CD8-positive, alpha-beta memory T cell (primary cell): ENCODE data around the gene FCN3. TPM values are rescaled to one million over a fixed set of nuclear protein-coding genes. Genes with fewer than 3 reads are reported as not detected.

ENCODE experiments used
- CTCF ChIA-PET: fragments of 350-600 bp; sonication (Branson Sonifier 250); formaldehyde crosslinking; loops from one replicate; lab custom pipeline; 2021; ENCODE audit warnings: antibody characterized with exemption; lab: Charles Lee
- POLR2A ChIA-PET: fragments of 350-600 bp; sonication (Branson Sonifier 250); formaldehyde crosslinking; loops from one replicate; lab custom pipeline; 2021; ENCODE audit warnings: antibody characterized with exemption; lab: Charles Lee
- DNase-seq, 5 donors: peaks; one replicate each; pipeline versions ENCODE4 v3.0.0 to v3.0.0-alpha.2; 2020 to 2022; ENCODE audit warnings: mixed read lengths in 1 of 5
- H3K27ac ChIP-seq: one replicate; pipeline ENCODE4 v1.7.0; 2013; ENCODE audit warnings: low read depth, mild to moderate bottlenecking, low read length, moderate library complexity
- H3K27me3 ChIP-seq: 2 replicates; pipeline ENCODE4 v1.7.0; 2013; ENCODE audit warnings: low read length, mild to moderate bottlenecking; ENCODE audit not compliant: insufficient read depth, poor library complexity, severe bottlenecking
- H3K36me3 ChIP-seq: 2 replicates; pipeline ENCODE4 v1.7.0; 2013; ENCODE audit warnings: mild to moderate bottlenecking, low read length, moderate library complexity; ENCODE audit not compliant: insufficient read depth
- H3K4me1 ChIP-seq: 2 replicates; pipeline ENCODE4 v1.7.0; 2013; ENCODE audit warnings: mild to moderate bottlenecking, low read length, moderate library complexity; ENCODE audit not compliant: insufficient read depth
- H3K4me3 ChIP-seq: 2 replicates; pipeline ENCODE4 v1.7.0; 2013; ENCODE audit warnings: mild to moderate bottlenecking, low read length
- H3K9me3 ChIP-seq: 2 replicates; pipeline ENCODE4 v1.7.0; 2013; ENCODE audit warnings: mild to moderate bottlenecking, low read length
- H3K27ac Mint-ChIP-seq, 8 donors: one replicate each; pipeline ENCODE4 v1.8.0; 2020 to 2021; ENCODE audit warnings: mixed read lengths in 8 of 8, mild to moderate bottlenecking in 6 of 8, inconsistent platforms in 3 of 8, moderate library complexity in 3 of 8
- H3K27me3 Mint-ChIP-seq, 2 donors: one replicate each; pipeline ENCODE4 v1.8.0; 2020 to 2021; ENCODE audit warnings: mixed read lengths in 2 of 2, mild to moderate bottlenecking in 1 of 2, moderate library complexity in 1 of 2
- H3K36me3 Mint-ChIP-seq, 3 donors: one replicate each; pipeline ENCODE4 v1.8.0; 2020 to 2021; ENCODE audit warnings: mixed read lengths in 3 of 3, inconsistent platforms in 1 of 3, mild to moderate bottlenecking in 1 of 3
- H3K4me1 Mint-ChIP-seq, 3 donors: one replicate each; pipeline ENCODE4 v1.8.0; 2020 to 2021; ENCODE audit warnings: mixed read lengths in 3 of 3, inconsistent platforms in 1 of 3, mild to moderate bottlenecking in 1 of 3
- H3K4me3 Mint-ChIP-seq, 7 donors: one replicate each; pipeline ENCODE4 v1.8.0; 2020 to 2021; ENCODE audit warnings: mixed read lengths in 7 of 7, mild to moderate bottlenecking in 6 of 7, moderate library complexity in 4 of 7, inconsistent platforms in 2 of 7
- H3K9me3 Mint-ChIP-seq, 5 donors: one replicate each; pipeline ENCODE4 v1.8.0; 2020 to 2022; ENCODE audit warnings: mixed read lengths in 5 of 5, mild to moderate bottlenecking in 3 of 5, moderate library complexity in 2 of 5, inconsistent platforms in 1 of 5
- polyA plus RNA-seq: library from polyadenylated mRNA; unstranded; fragments of 300-500 nt; fragmentation: Illumina TruSeq; gene quantifications from one replicate; pipeline ENCODE4 v1.2.3, GENCODE V29; 2021
- total RNA-seq, 2 experiments: library from RNA; stranded (reverse); gene quantifications; one replicate each; pipeline ENCODE4 v1.2.3, GENCODE V29; 2021

The FCN3 gene
- total and polyA plus RNA-seq, 3 experiments from 2014 or later = not detected

GRCh38 chr1:27322569-27323240 lies 51.9 kb downstream of the FCN3 start:
- no peaks in the 10 kb centered on the region for H3K9me3 ChIP-seq
- ChIA-PET CTCF (interaction anchor here (0.7 to 6.3 kb wide), 6 partner anchors 10 to 35 kb away, joined by 3 to 25 read pairs (median 3); no protein-coding TSS in a partner anchor), POLR2A (interaction anchor here (0.8 to 2.9 kb wide), 3 partner anchors 17 to 69 kb away, joined by 3 to 8 read pairs (median 4); partner anchors contain the start of gene SYTL1)
- H3K27me3 Mint-ChIP-seq = peaks cover 4% of the 10 kb centered on the region in 2 donors
- peaks cover 43 to 63% (median 54%) of the 10 kb centered on the region in 3 donors for H3K4me1 Mint-ChIP-seq
- peak overlapping the region; percentile 95 to 99 (median 97) for H3K4me3 Mint-ChIP-seq
- H3K4me3 ChIP-seq = peak overlapping the region; percentile 93
- H3K4me1 ChIP-seq = peaks cover 38% of the 10 kb centered on the region
- peaks cover 0 to 45% (median 6%) of the 10 kb centered on the region in 3 donors for H3K36me3 Mint-ChIP-seq
- peaks cover 17% of the 10 kb centered on the region for H3K36me3 ChIP-seq
- H3K27ac Mint-ChIP-seq = peak overlapping the region; percentile 82 to 97 (median 96)
- peaks cover 9% of the 10 kb centered on the region for H3K27me3 ChIP-seq
- no peak for DNase-seq
- H3K9me3 Mint-ChIP-seq = no peaks in the 10 kb centered on the region
- H3K27ac ChIP-seq = peak overlapping the region; percentile 95

- H3K4me1 ChIP-seq = peaks cover 36% of the 10 kb centered on the region
- DNase-seq = peak; percentile 95 to 97 (median 97)
Measured at GRCh38 chr1:27321813-27322568, 52.6 kb downstream of the FCN3 start, which contains the start of gene TMEM222. Gene TMEM222 (plus strand): TSS chr1:27322163. CDS start chr1:27322198, 35 bp downstream.

More at GRCh38 chr1:27321813-27322568, 52.6 kb downstream of the FCN3 start, which contains the start of gene TMEM222:
- no peaks in the 10 kb centered on the region for H3K9me3 ChIP-seq
- Mint-ChIP-seq H3K36me3 (peaks cover 0 to 41% (median 5%) of the 10 kb centered on the region in 3 donors), H3K9me3 (no peaks in the 10 kb centered on the region), H3K27ac (peak within 1 kb of the TSS; percentile 82 to 97 (median 96)), H3K4me1 (peaks cover 40 to 58% (median 50%) of the 10 kb centered on the region in 3 donors), H3K4me3 (peak within 1 kb of the TSS; percentile 95 to 99 (median 97)), H3K27me3 (peaks cover 4% of the 10 kb centered on the region in 2 donors)
- H3K4me3 ChIP-seq = peak within 1 kb of the TSS; percentile 93
- H3K36me3 ChIP-seq = peaks cover 17% of the 10 kb centered on the region
- POLR2A ChIA-PET = interaction anchor here (0.8 to 2.9 kb wide), 3 partner anchors 18 to 69 kb away, joined by 3 to 8 read pairs (median 4); partner anchors contain the start of gene SYTL1
- CTCF ChIA-PET = interaction anchor here (0.7 to 6.3 kb wide), 6 partner anchors 11 to 35 kb away, joined by 3 to 25 read pairs (median 3); no protein-coding TSS in a partner anchor
- peaks cover 9% of the 10 kb centered on the region for H3K27me3 ChIP-seq
- peak within 1 kb of the TSS; percentile 95 for H3K27ac ChIP-seq

Other genes starting within 250 kb of the FCN3 start
- 10 to 100 TPM; 23.9 to 24.8 TPM for gene SLC9A1, start 219.7 kb downstream of the FCN3 start, total RNA-seq
- gene SLC9A1, start 219.7 kb downstream of the FCN3 start, polyA plus RNA-seq = 15.3 TPM
- 10 to 100 TPM; 22.2 to 22.3 TPM for gene WDTC1, start 140.2 kb downstream of the FCN3 start, total RNA-seq
- 8.6 TPM for gene WDTC1, start 140.2 kb downstream of the FCN3 start, polyA plus RNA-seq
- gene TMEM222, start 52.7 kb downstream of the FCN3 start, total RNA-seq = 10 to 100 TPM; 52.0 to 54.9 TPM
- 65.2 TPM for gene TMEM222, start 52.7 kb downstream of the FCN3 start, polyA plus RNA-seq
- 10 to 100 TPM; 21.9 to 24.2 TPM for gene SYTL1, start 32.8 kb downstream of the FCN3 start, total RNA-seq
- gene SYTL1, start 32.8 kb downstream of the FCN3 start, polyA plus RNA-seq = 124 TPM
- gene MAP3K6, start 7.9 kb downstream of the FCN3 start, total RNA-seq = 1 to 10 TPM; 6.9 to 7.1 TPM
- gene MAP3K6, start 7.9 kb downstream of the FCN3 start, polyA plus RNA-seq = 6.0 TPM
- gene CD164L2, start 8.5 kb upstream of the FCN3 start, total RNA-seq = not detected
- gene CD164L2, start 8.5 kb upstream of the FCN3 start, polyA plus RNA-seq = not detected
- 1 to 10 TPM; 3.3 to 3.9 TPM for gene GPR3, start 17.8 kb upstream of the FCN3 start, total RNA-seq
- not detected for gene GPR3, start 17.8 kb upstream of the FCN3 start, polyA plus RNA-seq
- 100 to 1,000 TPM; 120 to 128 TPM for gene WASF2, start 115.3 kb upstream of the FCN3 start, total RNA-seq
- gene WASF2, start 115.3 kb upstream of the FCN3 start, polyA plus RNA-seq = 64.1 TPM
- 10 to 100 TPM; 11.5 TPM for gene AHDC1, start 229.3 kb upstream of the FCN3 start, total RNA-seq
- 1.9 TPM for gene AHDC1, start 229.3 kb upstream of the FCN3 start, polyA plus RNA-seq